T-cell (primary cell): ENCODE measurements around the gene COX8A. TPM values are rescaled to one million over a fixed set of nuclear protein-coding genes. Genes with fewer than 3 reads are reported as not detected.

Experiments
- ATAC-seq, 4 experiments: fragments of 200-7000 bp in 3 of 4; fragments of 150-1000 bp in 1 of 4; cut with Tn5 transposase; replicated peaks in 1 of 4; 1 replicate in 3 of 4; 2 replicates in 1 of 4; pipeline ENCODE4 v1.10.0; 2021; ENCODE audit warnings: moderate library complexity in 3 of 4, mild to moderate bottlenecking in 2 of 4, moderate number of reproducible peaks in 1 of 4
- CTCF ChIA-PET, 2 donors: fragments of 300-600 bp; sonication (Branson Sonifier 250); formaldehyde crosslinking; loops; one replicate each; lab custom pipeline; 2022; ENCODE audit warnings: antibody characterized with exemption in 2 of 2; lab: Charles Lee
- POLR2A ChIA-PET, 2 donors: fragments of 300-600 bp; sonication (Branson Sonifier 250); formaldehyde crosslinking; loops; one replicate each; lab custom pipeline; 2022; ENCODE audit warnings: antibody characterized with exemption in 2 of 2; lab: Charles Lee
- DNase-seq, 35 experiments: peaks; one replicate each; pipeline versions ENCODE4 v3.0.0 to v3.0.0-alpha.2; 2013 to 2023
- H3K27ac ChIP-seq: one replicate; pipeline ENCODE4 v1.5.1; 2013; ENCODE audit warnings: low read length
- H3K27me3 ChIP-seq, 2 experiments: replicated peaks in 1 of 2; 1 replicate in 1 of 2; 2 replicates in 1 of 2; pipeline versions ENCODE4 v1.6.1 to v1.7.0; 2013; ENCODE audit warnings: low read length in 1 of 2, mixed read lengths in 1 of 2; ENCODE audit not compliant: control insufficient read depth in 2 of 2, insufficient read depth in 2 of 2; ENCODE audit errors: extremely low read depth in 1 of 2
- H3K36me3 ChIP-seq, 2 donors: 1 replicate in 1 of 2; 2 replicates in 1 of 2; pipeline versions ENCODE4 v1.6.1 to v1.7.0; 2013; ENCODE audit warnings: low read length in 1 of 2; ENCODE audit not compliant: control insufficient read depth in 2 of 2, insufficient read depth in 1 of 2; ENCODE audit errors: extremely low read depth in 1 of 2
- H3K4me1 ChIP-seq, 2 experiments: 1 replicate in 1 of 2; 2 replicates in 1 of 2; pipeline versions ENCODE4 v1.6.1 to v1.7.0; 2013; ENCODE audit warnings: low read length in 2 of 2, mixed read lengths in 1 of 2; ENCODE audit not compliant: insufficient read depth in 2 of 2, control insufficient read depth in 1 of 2; ENCODE audit errors: extremely low read depth in 1 of 2
- H3K4me3 ChIP-seq, 2 donors: 1 replicate in 1 of 2; 2 replicates in 1 of 2; pipeline versions ENCODE4 v1.5.1 to v1.7.0; 2013; ENCODE audit warnings: mild to moderate bottlenecking in 2 of 2, low read length in 1 of 2, moderate library complexity in 1 of 2; ENCODE audit not compliant: control insufficient read depth in 1 of 2; ENCODE audit errors: extremely low read depth in 1 of 2
- H3K9me3 ChIP-seq: 2 replicates; pipeline ENCODE4 v1.7.0; 2013
- H3K27ac Mint-ChIP-seq, 2 donors: one replicate each; pipeline ENCODE4 v1.8.0; 2020 to 2021; ENCODE audit warnings: mild to moderate bottlenecking in 2 of 2, mixed read lengths in 2 of 2
- H3K27me3 Mint-ChIP-seq, 2 donors: one replicate each; pipeline ENCODE4 v1.8.0; 2021 to 2022; ENCODE audit warnings: mixed read lengths in 2 of 2
- H3K36me3 Mint-ChIP-seq: one replicate; pipeline ENCODE4 v1.8.0; 2021; ENCODE audit warnings: mixed read lengths
- H3K4me1 Mint-ChIP-seq, 3 donors: one replicate each; pipeline ENCODE4 v1.8.0; 2020 to 2022; ENCODE audit warnings: mixed read lengths in 3 of 3, mild to moderate bottlenecking in 1 of 3
- H3K4me3 Mint-ChIP-seq, 3 donors: one replicate each; pipeline ENCODE4 v1.8.0; 2020 to 2022; ENCODE audit warnings: mild to moderate bottlenecking in 3 of 3, mixed read lengths in 3 of 3, moderate library complexity in 3 of 3
- H3K9me3 Mint-ChIP-seq, 3 donors: one replicate each; pipeline ENCODE4 v1.8.0; 2020 to 2022; ENCODE audit warnings: mixed read lengths in 3 of 3
- WGBS: methylation state at CpG from one replicate; pipeline ENCODE4 v1.1.5; 2013; ENCODE audit warnings: missing lambda C conversion rate; ENCODE audit not compliant: insufficient coverage; 5-methylcytosine and 5-hydroxymethylcytosine counted together
- total RNA-seq, 35 experiments: library from RNA in 6 of 35; stranded (reverse) in 6 of 35; fragments of 120-200 nt in 1 of 35; gene quantifications; one replicate each; pipeline versions ENCODE4 v1.2.1 to v1.2.4 and lab custom pipeline; 2013 to 2026

COX8A gene
- total RNA-seq, 5 donors from 2014 or later (not counting 1 experiment from before 2014, with no cell fraction given) = 108 to 152 (median 125) TPM

- DNase-seq (no peak), ATAC-seq (no peak)
- Histone ChIP-seq H3K4me3 (no peak overlapping the region), H3K9me3 (no peaks in the 10 kb centered on the region), H3K4me1 (no peaks in the 10 kb centered on the region), H3K27me3 (peaks cover 0 to 7% of the 10 kb centered on the region in 2 experiments), H3K27ac (no peak overlapping the region), H3K36me3 (no peaks in the 10 kb centered on the region)
- H3K27me3 Mint-ChIP-seq = peaks cover under 1 to 1% of the 10 kb centered on the region in 2 donors
- POLR2A ChIA-PET = no interaction called here
- CTCF ChIA-PET = no interaction called here
- H3K27ac Mint-ChIP-seq = no peak overlapping the region
- no peaks in the 10 kb centered on the region for H3K9me3 Mint-ChIP-seq
- WGBS = 77% methylated on average over 5 of the region's 10 CpGs
- no peak overlapping the region for H3K4me3 Mint-ChIP-seq
- no peaks in the 10 kb centered on the region for H3K36me3 Mint-ChIP-seq
- H3K4me1 Mint-ChIP-seq = no peaks in the 10 kb centered on the region
Observed at GRCh38 chr11:64021757-64022093, 47.3 kb downstream of the COX8A start.

- Mint-ChIP-seq H3K27me3 (peaks cover 6% of the 10 kb centered on the region in 2 donors), H3K9me3 (no peaks in the 10 kb centered on the region), H3K27ac (no peak overlapping the region), H3K4me1 (no peaks in the 10 kb centered on the region), H3K36me3 (no peaks in the 10 kb centered on the region), H3K4me3 (no peak overlapping the region)
- H3K9me3 ChIP-seq = no peaks in the 10 kb centered on the region
- 92% methylated on average over 14 of the region's 14 CpGs for WGBS
- no peak overlapping the region for H3K27ac ChIP-seq
- no peaks in the 10 kb centered on the region for H3K4me1 ChIP-seq
- DNase-seq (no peak), ATAC-seq (no peak)
- CTCF ChIA-PET = no interaction called here
- POLR2A ChIA-PET = no interaction called here
- H3K4me3 ChIP-seq = no peak overlapping the region
- peaks cover 0 to 11% of the 10 kb centered on the region in 2 experiments for H3K27me3 ChIP-seq
- H3K36me3 ChIP-seq = no peaks in the 10 kb centered on the region
Observed at GRCh38 chr11:64022125-64022784, 47.8 kb downstream of the COX8A start.

GRCh38 chr11:64023712-64024710 is 49.6 kb downstream of the COX8A start:
- H3K36me3 ChIP-seq = no peaks in the 10 kb centered on the region
- H3K4me3 ChIP-seq = no peak overlapping the region
- ChIA-PET POLR2A (no interaction called here), CTCF (no interaction called here)
- H3K4me1 ChIP-seq = peaks cover 0 to 9% of the 10 kb centered on the region in 2 experiments
- WGBS = 73% methylated on average over 13 of the region's 20 CpGs
- Mint-ChIP-seq H3K27ac (no peak overlapping the region), H3K4me3 (no peak overlapping the region), H3K27me3 (peaks cover 6 to 13% of the 10 kb centered on the region in 2 donors), H3K9me3 (no peaks in the 10 kb centered on the region), H3K36me3 (no peaks in the 10 kb centered on the region), H3K4me1 (peaks cover 0 to 3% (median 0%) of the 10 kb centered on the region in 3 donors)
- ATAC-seq (no peak), DNase-seq (no peak)
- no peaks in the 10 kb centered on the region for H3K9me3 ChIP-seq
- no peak overlapping the region for H3K27ac ChIP-seq
- H3K27me3 ChIP-seq = peaks cover 0 to 29% of the 10 kb centered on the region in 2 experiments

- WGBS = 90% methylated on average over 4 of the region's 4 CpGs
- CTCF ChIA-PET = interaction anchor here in 1 of 2 donors (0.6 kb wide), 1 partner anchor 1477 kb away, joined by 3 read pairs; no protein-coding TSS in a partner anchor
Observed at GRCh38 chr11:64025205-64025604, 50.8 kb downstream of the COX8A start.

More at GRCh38 chr11:64025205-64025604, 50.8 kb downstream of the COX8A start:
- Histone ChIP-seq H3K4me3 (no peak overlapping the region), H3K9me3 (no peaks in the 10 kb centered on the region), H3K36me3 (no peaks in the 10 kb centered on the region), H3K27ac (no peak overlapping the region), H3K4me1 (peaks cover 0 to 9% of the 10 kb centered on the region in 2 experiments), H3K27me3 (peaks cover 0 to 37% of the 10 kb centered on the region in 2 experiments)
- Mint-ChIP-seq H3K27me3 (peaks cover 14 to 19% of the 10 kb centered on the region in 2 donors), H3K9me3 (no peaks in the 10 kb centered on the region), H3K4me1 (peaks cover 0 to 3% (median 0%) of the 10 kb centered on the region in 3 donors), H3K4me3 (no peak overlapping the region), H3K27ac (no peak overlapping the region), H3K36me3 (no peaks in the 10 kb centered on the region)
- DNase-seq = no peak
- ATAC-seq = no peak
- POLR2A ChIA-PET = no interaction called here

Other genes starting within 250 kb of the COX8A start
- 1 to 10 TPM; 2.8 to 8.3 (median 4.0) TPM for gene ZFTA, start 205.8 kb upstream of the COX8A start, total RNA-seq
- gene SPINDOC, start 161.2 kb upstream of the COX8A start, total RNA-seq = 10 to 100 TPM in 3 of 5 donors, 1 to 10 TPM in 2; 8.1 to 16.1 (median 15.3) TPM
- gene MARK2, start 135.5 kb upstream of the COX8A start, total RNA-seq = 10 to 100 TPM; 57.4 to 67.2 (median 64.0) TPM
- gene RCOR2, start 57.5 kb upstream of the COX8A start, total RNA-seq = under 1 TPM in 3 of 5 donors, not detected in 2; 0.09 to 0.26 (median 0.10) TPM
- gene NAA40, start 35.6 kb upstream of the COX8A start, total RNA-seq = 10 to 100 TPM; 19.0 to 27.5 (median 23.5) TPM
- 10 to 100 TPM; 63.1 to 76.7 (median 67.2) TPM for gene OTUB1, start 11.8 kb downstream of the COX8A start, total RNA-seq
- not detected for gene FLRT1, start 61.3 kb downstream of the COX8A start, total RNA-seq
- 10 to 100 TPM in 3 of 5 donors, 1 to 10 TPM in 2; 6.0 to 14.8 (median 10.4) TPM for gene MACROD1, start 191.5 kb downstream of the COX8A start, total RNA-seq
- 100 to 1,000 TPM in 3 of 5 donors, 10 to 100 TPM in 2; 61.1 to 133 (median 107) TPM for gene STIP1, start 211.6 kb downstream of the COX8A start, total RNA-seq
- 100 to 1,000 TPM; 115 to 184 (median 161) TPM for gene FERMT3, start 232.1 kb downstream of the COX8A start, total RNA-seq